Hepatocyte (in vitro differentiated cells): ENCODE results near the gene MRPL2.

Experiments
- EZH2 ChIP-seq: fragments of 200-600 bp; sonication (generic); IDR thresholded peaks from 2 replicates; pipeline ENCODE4 v1.6.1; 2016; ENCODE audit warnings: antibody characterized with exemption, mild to moderate bottlenecking, borderline replicate concordance
- EZH2phosphoT487 ChIP-seq: fragments of 200-600 bp; sonication (generic); IDR thresholded peaks from one replicate; pipeline ENCODE4 v1.6.1; 2018; ENCODE audit warnings: antibody characterized with exemption, mild to moderate bottlenecking, low read depth, moderate library complexity; ENCODE audit not compliant: unreplicated experiment, severe bottlenecking
- TF ChIP-seq, protein P1 (sequence below): fragments of 200-600 bp; sonication (generic); IDR thresholded peaks from 2 replicates; pipeline ENCODE4 v1.5.1; 2016; ENCODE audit warnings: antibody characterized with exemption, mild to moderate bottlenecking; ENCODE audit not compliant: poor library complexity

DNA sequence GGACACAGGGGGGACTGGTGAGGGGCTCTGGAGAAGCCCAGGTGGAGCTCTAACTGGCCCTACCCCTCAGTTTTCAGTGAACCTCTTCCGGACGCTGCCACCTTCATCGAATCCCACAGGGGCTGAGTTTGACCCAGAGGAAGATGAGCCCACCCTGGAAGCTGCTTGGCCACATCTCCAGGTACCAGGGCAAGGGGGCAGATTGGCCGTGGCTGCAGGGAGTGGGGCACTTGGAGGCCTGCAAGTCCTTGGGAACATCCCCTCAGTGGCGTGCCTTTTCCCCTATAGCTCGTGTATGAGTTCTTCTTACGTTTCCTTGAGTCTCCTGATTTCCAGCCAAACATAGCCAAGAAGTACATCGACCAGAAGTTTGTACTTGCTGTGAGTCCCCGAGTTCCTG lies 52.1 kb downstream of the MRPL2 start:
- TF ChIP-seq, protein P1, sequence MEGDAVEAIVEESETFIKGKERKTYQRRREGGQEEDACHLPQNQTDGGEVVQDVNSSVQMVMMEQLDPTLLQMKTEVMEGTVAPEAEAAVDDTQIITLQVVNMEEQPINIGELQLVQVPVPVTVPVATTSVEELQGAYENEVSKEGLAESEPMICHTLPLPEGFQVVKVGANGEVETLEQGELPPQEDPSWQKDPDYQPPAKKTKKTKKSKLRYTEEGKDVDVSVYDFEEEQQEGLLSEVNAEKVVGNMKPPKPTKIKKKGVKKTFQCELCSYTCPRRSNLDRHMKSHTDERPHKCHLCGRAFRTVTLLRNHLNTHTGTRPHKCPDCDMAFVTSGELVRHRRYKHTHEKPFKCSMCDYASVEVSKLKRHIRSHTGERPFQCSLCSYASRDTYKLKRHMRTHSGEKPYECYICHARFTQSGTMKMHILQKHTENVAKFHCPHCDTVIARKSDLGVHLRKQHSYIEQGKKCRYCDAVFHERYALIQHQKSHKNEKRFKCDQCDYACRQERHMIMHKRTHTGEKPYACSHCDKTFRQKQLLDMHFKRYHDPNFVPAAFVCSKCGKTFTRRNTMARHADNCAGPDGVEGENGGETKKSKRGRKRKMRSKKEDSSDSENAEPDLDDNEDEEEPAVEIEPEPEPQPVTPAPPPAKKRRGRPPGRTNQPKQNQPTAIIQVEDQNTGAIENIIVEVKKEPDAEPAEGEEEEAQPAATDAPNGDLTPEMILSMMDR, result no peak
- TF ChIP-seq EZH2 (no peak), EZH2phosphoT487 (no peak)
